A549 (cell line): ENCODE data around the gene PAPLN.

Source experiments
- CTCF ChIP-seq: fragments of >200 bp; sonication (Bioruptor Twin); formaldehyde crosslinking; IDR thresholded peaks from 3 replicates; pipeline ENCODE4 v1.5.1; 2016
- HOXB5 ChIP-seq: fragments of 250-450 bp; sonication (Bioruptor Pico); IDR thresholded peaks from 2 replicates; pipeline ENCODE4 v1.5.0; 2020; ENCODE audit warnings: mild to moderate bottlenecking, moderate library complexity
- MYC ChIP-seq: IDR thresholded peaks from 2 replicates; pipeline ENCODE4 v1.6.1; 2012; ENCODE audit warnings: mild to moderate bottlenecking, inconsistent platforms, low read length, improper control_type of control experiment, borderline replicate concordance
- NR3C1 ChIP-seq: fragments of >200 bp; sonication (Bioruptor Twin); formaldehyde crosslinking; IDR thresholded peaks from 3 replicates; pipeline ENCODE4 v1.6.1; 2017
- RARB ChIP-seq: fragments of 250-450 bp; sonication (Bioruptor Pico); IDR thresholded peaks from 2 replicates; pipeline ENCODE4 v1.8.0; 2021; ENCODE audit warnings: mild to moderate bottlenecking, moderate library complexity
- RCOR1 ChIP-seq: fragments of 150-350 bp; IDR thresholded peaks from 2 replicates; pipeline ENCODE4 v1.6.1; 2014; ENCODE audit warnings: antibody characterized with exemption, low read length, low read depth

GRCh38 chr14:73191441-73191840, 45.9 kb upstream of the PAPLN start:
- no peak for TF ChIP-seq CTCF
- TF ChIP-seq RARB (CRISPR knock-in tag) = no peak
- no peak for TF ChIP-seq MYC
- TF ChIP-seq RCOR1 = no peak
- TF ChIP-seq HOXB5 (CRISPR knock-in tag) = no peak
- TF ChIP-seq NR3C1 = no peak
